ENCODE data around the gene GRID1. TPM values are rescaled to one million over a fixed set of nuclear protein-coding genes. Genes with fewer than 3 reads are reported as not detected.

Gene GRID1
- total and polyA plus RNA-seq, 10 of the 15 experiments (the other 5 are each of a cell fraction or from before 2014, with no cell fraction given), result 0.04 to 0.62 (median 0.08) TPM; not detected in 5

GRCh38 chr10:86027346-86027745, 339.2 kb downstream of the GRID1 start:
- no peak overlapping the region for H2AFZ ChIP-seq (ENCODE audit: control insufficient read depth, low read depth, low read length)
- no peaks in the 10 kb centered on the region for H4K20me1 ChIP-seq (ENCODE audit: control insufficient read depth, insufficient read depth)
- H3K79me2 ChIP-seq (ENCODE audit: control insufficient read depth, insufficient read depth, low read length), result no peaks in the 10 kb centered on the region
- WGBS (ENCODE audit: insufficient coverage, insufficient replicate concordance, low lambda C conversion rate, missing lambda C conversion rate), result 50% methylated on average over 2 of the region's 2 CpGs
- no peak overlapping the region for H3K9ac ChIP-seq (ENCODE audit: control insufficient read depth, insufficient read depth, low read length)
- no peaks in the 10 kb centered on the region for H3K4me1 ChIP-seq (ENCODE audit: control insufficient read depth, insufficient read depth, low read length)
- ChIA-PET CTCF (interaction anchor here (2.6 kb wide), 1 partner anchor 32 kb away, joined by 8 read pairs; no protein-coding TSS in a partner anchor), RAD21 (ENCODE audit: unreplicated experiment) (no interaction called here), SMC1A (ENCODE audit: uncharacterized antibody, unreplicated experiment) (interaction anchor here (0.7 to 1.7 kb wide), 2 partner anchors 9 to 281 kb away, joined by 3 to 7 read pairs; no protein-coding TSS in a partner anchor), POLR2A (no interaction called here)
- no peak overlapping the region for H3K4me2 ChIP-seq (ENCODE audit: control insufficient read depth, insufficient read depth)
- no peaks in the 10 kb centered on the region for H3K36me3 ChIP-seq (ENCODE audit: control insufficient read depth in 2 of 2, insufficient read depth in 2 of 2, low read length in 1 of 2)
- no peak overlapping the region for H3K27ac ChIP-seq (ENCODE audit: control insufficient read depth, insufficient read depth)
- intact Hi-C loops (cut with micrococcal nuclease; ENCODE audit: unreplicated experiment) (no loop called here), in situ Hi-C loops (cut with MboI) (no loop called here)
- no peaks in the 10 kb centered on the region; the same call in 2 of the 3 replicates for H3K9me3 ChIP-seq (replicated peaks; ENCODE audit: control insufficient read depth, insufficient read depth, low read length)
- DNase-seq (ENCODE audit: low read depth, low spot score) (no peak), FAIRE-seq (no peak), ATAC-seq (no peak)
- TF ChIP-seq SPI1 (IDR thresholded peaks at IDR 0.05; ENCODE audit: borderline replicate concordance, insufficient read depth, low read depth, low read length) (no peak), FOS (IDR thresholded peaks at IDR 0.05; ENCODE audit: borderline replicate concordance, extremely low read depth, insufficient read length) (no peak), MEF2A (IDR thresholded peaks at IDR 0.05; ENCODE audit: insufficient read depth, low read depth, low read length) (no peak), STAT1 (conservative IDR thresholded peaks at IDR 0.05) (no peak), SP1 (IDR thresholded peaks at IDR 0.05; ENCODE audit: low read depth, low read length) (no peak), ZNF24 (IDR thresholded peaks at IDR 0.05) (no peak), ASH2L (IDR thresholded peaks at IDR 0.05; ENCODE audit: borderline replicate concordance, low read depth) (no peak), NKRF (conservative IDR thresholded peaks at IDR 0.05) (no peak), E2F8 (IDR thresholded peaks at IDR 0.05; ENCODE audit: low read depth, partially characterized antibody) (no peak), KDM1A (IDR thresholded peaks at IDR 0.05; ENCODE audit: borderline replicate concordance) (no peak)
- H3K27me3 ChIP-seq (replicated peaks in 1 of 2; ENCODE audit: control insufficient read depth in 2 of 2, insufficient read depth in 2 of 2, low read length in 1 of 2), result no peaks in the 10 kb centered on the region
- H3K4me3 ChIP-seq, result no peak overlapping the region
- BruUV-seq (replicated peaks), result no TSS peak
